ENCODE results near the gene BARD1.

BARD1 gene

GRCh38 chr2:214808981-214809750 lies at the start of gene BARD1:
Gene BARD1, minus strand, starts transcription at chr2:214809683. Its CDS starts 114 bp downstream, at chr2:214809569.
- peaks cover 22% of the 10 kb centered on the region for H3K4me1 Mint-ChIP-seq
- H3K4me3 Mint-ChIP-seq: peak within 1 kb of the TSS; percentile 95 to 97
- peak; percentile 74 to 77 for DNase-seq

GRCh38 chr2:214856137-214856536 lies 46.7 kb upstream of the BARD1 start:
- no peak overlapping the region for H3K27ac Mint-ChIP-seq
- H3K4me1 Mint-ChIP-seq: no peaks in the 10 kb centered on the region
- peaks cover 8% of the 10 kb centered on the region for H3K27me3 Mint-ChIP-seq
- no peak overlapping the region for H3K4me3 Mint-ChIP-seq
- ATAC-seq (no peak), DNase-seq (no peak)
- H3K9me3 Mint-ChIP-seq: no peaks in the 10 kb centered on the region

More at GRCh38 chr2:214808981-214809750, at the start of gene BARD1:
- Mint-ChIP-seq H3K27me3 (peaks cover 23% of the 10 kb centered on the region), H3K9me3 (no peaks in the 10 kb centered on the region), H3K27ac (peak within 1 kb of the TSS; percentile 94 to 97)
- ATAC-seq: peak; percentile 59

- Mint-ChIP-seq H3K4me3 (no peak overlapping the region), H3K4me1 (no peaks in the 10 kb centered on the region), H3K27ac (no peak overlapping the region), H3K9me3 (no peaks in the 10 kb centered on the region), H3K27me3 (peaks cover 8% of the 10 kb centered on the region)
- DNase-seq: no peak
- ATAC-seq: no peak
Measured at GRCh38 chr2:214853906-214854305, 44.4 kb upstream of the BARD1 start.

- Mint-ChIP-seq H3K4me1 (no peaks in the 10 kb centered on the region), H3K27me3 (no peaks in the 10 kb centered on the region), H3K4me3 (no peak overlapping the region), H3K9me3 (peaks cover 0 to 9% of the 10 kb centered on the region in 2 donors), H3K27ac (no peak overlapping the region)
- ATAC-seq (no peak), DNase-seq (no peak)
Measured at GRCh38 chr2:214843823-214844222, 34.3 kb upstream of the BARD1 start.

- Mint-ChIP-seq H3K27ac (no peak overlapping the region), H3K27me3 (no peaks in the 10 kb centered on the region), H3K9me3 (peaks cover 0 to 9% of the 10 kb centered on the region in 2 donors), H3K4me1 (no peaks in the 10 kb centered on the region), H3K4me3 (no peak overlapping the region)
- ATAC-seq (no peak), DNase-seq (no peak)
Measured at GRCh38 chr2:214839464-214839863, 30.0 kb upstream of the BARD1 start.

GRCh38 chr2:214837466-214837865 lies 28.0 kb upstream of the BARD1 start:
- H3K27ac Mint-ChIP-seq: no peak overlapping the region
- DNase-seq: no peak
- no peaks in the 10 kb centered on the region for H3K4me1 Mint-ChIP-seq
- H3K27me3 Mint-ChIP-seq: no peaks in the 10 kb centered on the region
- no peak for ATAC-seq
- H3K4me3 Mint-ChIP-seq: no peak overlapping the region
- H3K9me3 Mint-ChIP-seq: peaks cover 0 to 9% of the 10 kb centered on the region in 2 donors

GRCh38 chr2:214836568-214836967 lies 27.1 kb upstream of the BARD1 start:
- no peaks in the 10 kb centered on the region for H3K4me1 Mint-ChIP-seq
- H3K27ac Mint-ChIP-seq: no peak overlapping the region
- no peak for DNase-seq
- no peak for ATAC-seq
- no peak overlapping the region for H3K4me3 Mint-ChIP-seq
- H3K9me3 Mint-ChIP-seq: peaks cover 0 to 9% of the 10 kb centered on the region in 2 donors
- H3K27me3 Mint-ChIP-seq: no peaks in the 10 kb centered on the region

- no peaks in the 10 kb centered on the region for H3K27me3 Mint-ChIP-seq
- no peaks in the 10 kb centered on the region for H3K4me1 Mint-ChIP-seq
- ATAC-seq: no peak
- no peak overlapping the region for H3K27ac Mint-ChIP-seq
- H3K4me3 Mint-ChIP-seq: no peak overlapping the region
- no peak for DNase-seq
- no peaks in the 10 kb centered on the region for H3K9me3 Mint-ChIP-seq
Measured at GRCh38 chr2:214830794-214831346, 21.4 kb upstream of the BARD1 start.

GRCh38 chr2:214816008-214816533 lies 6.6 kb upstream of the BARD1 start:
- no peak for ATAC-seq
- Mint-ChIP-seq H3K27ac (no peak overlapping the region), H3K4me3 (no peak overlapping the region), H3K27me3 (peaks cover 26% of the 10 kb centered on the region), H3K9me3 (no peaks in the 10 kb centered on the region), H3K4me1 (peaks cover 2% of the 10 kb centered on the region)
- no peak for DNase-seq

- Mint-ChIP-seq H3K27me3 (peaks cover 27% of the 10 kb centered on the region), H3K4me1 (peaks cover 16% of the 10 kb centered on the region), H3K27ac (peak overlapping the region in 1 of 2 donors; percentile 59), H3K9me3 (no peaks in the 10 kb centered on the region), H3K4me3 (peak overlapping the region; percentile 95 to 97)
- DNase-seq (no peak), ATAC-seq (no peak)
Measured at GRCh38 chr2:214810671-214811070, 1.2 kb upstream of the BARD1 start.

GRCh38 chr2:214809751-214810564 lies 475 bp upstream of the BARD1 start:
- peak; percentile 99 for DNase-seq
- peak overlapping the region; percentile 95 to 97 for H3K4me3 Mint-ChIP-seq
- H3K27me3 Mint-ChIP-seq: peaks cover 27% of the 10 kb centered on the region
- peak; percentile 91 for ATAC-seq
- peak overlapping the region; percentile 93 to 94 for H3K27ac Mint-ChIP-seq
- peaks cover 22% of the 10 kb centered on the region for H3K4me1 Mint-ChIP-seq
- no peaks in the 10 kb centered on the region for H3K9me3 Mint-ChIP-seq

- ATAC-seq: no peak
- Mint-ChIP-seq H3K4me3 (peak overlapping the region; percentile 95 to 97), H3K27ac (peak overlapping the region in 1 of 2 donors; percentile 84), H3K27me3 (peaks cover 15% of the 10 kb centered on the region), H3K9me3 (no peaks in the 10 kb centered on the region), H3K4me1 (peaks cover 22% of the 10 kb centered on the region)
- no peak for DNase-seq
Measured at GRCh38 chr2:214807653-214808052, 1.8 kb downstream of the BARD1 start.

- Mint-ChIP-seq H3K4me1 (peaks cover 21% of the 10 kb centered on the region), H3K27ac (no peak overlapping the region), H3K9me3 (no peaks in the 10 kb centered on the region), H3K4me3 (no peak overlapping the region), H3K27me3 (no peaks in the 10 kb centered on the region)
- DNase-seq (no peak), ATAC-seq (no peak)
Measured at GRCh38 chr2:214801768-214802397, 7.6 kb downstream of the BARD1 start.

GRCh38 chr2:214801068-214801467 lies 8.4 kb downstream of the BARD1 start:
- Mint-ChIP-seq H3K4me3 (no peak overlapping the region), H3K4me1 (peaks cover 19% of the 10 kb centered on the region), H3K27ac (no peak overlapping the region), H3K9me3 (no peaks in the 10 kb centered on the region), H3K27me3 (no peaks in the 10 kb centered on the region)
- no peak for DNase-seq
- peak; percentile 86 for ATAC-seq

GRCh38 chr2:214800180-214800579 lies 9.3 kb downstream of the BARD1 start:
- Mint-ChIP-seq H3K9me3 (no peaks in the 10 kb centered on the region), H3K4me1 (peaks cover 11% of the 10 kb centered on the region), H3K27me3 (no peaks in the 10 kb centered on the region), H3K4me3 (no peak overlapping the region), H3K27ac (no peak overlapping the region)
- DNase-seq (no peak), ATAC-seq (no peak)
